Measurements from ENCODE around the gene ACTL10.
"Not testable (repeated sequence)": the region's sequence is repeated elsewhere in the genome, so short reads cannot be mapped to it uniquely, and the experiment has no call there.

The ACTL10 gene

DNA sequence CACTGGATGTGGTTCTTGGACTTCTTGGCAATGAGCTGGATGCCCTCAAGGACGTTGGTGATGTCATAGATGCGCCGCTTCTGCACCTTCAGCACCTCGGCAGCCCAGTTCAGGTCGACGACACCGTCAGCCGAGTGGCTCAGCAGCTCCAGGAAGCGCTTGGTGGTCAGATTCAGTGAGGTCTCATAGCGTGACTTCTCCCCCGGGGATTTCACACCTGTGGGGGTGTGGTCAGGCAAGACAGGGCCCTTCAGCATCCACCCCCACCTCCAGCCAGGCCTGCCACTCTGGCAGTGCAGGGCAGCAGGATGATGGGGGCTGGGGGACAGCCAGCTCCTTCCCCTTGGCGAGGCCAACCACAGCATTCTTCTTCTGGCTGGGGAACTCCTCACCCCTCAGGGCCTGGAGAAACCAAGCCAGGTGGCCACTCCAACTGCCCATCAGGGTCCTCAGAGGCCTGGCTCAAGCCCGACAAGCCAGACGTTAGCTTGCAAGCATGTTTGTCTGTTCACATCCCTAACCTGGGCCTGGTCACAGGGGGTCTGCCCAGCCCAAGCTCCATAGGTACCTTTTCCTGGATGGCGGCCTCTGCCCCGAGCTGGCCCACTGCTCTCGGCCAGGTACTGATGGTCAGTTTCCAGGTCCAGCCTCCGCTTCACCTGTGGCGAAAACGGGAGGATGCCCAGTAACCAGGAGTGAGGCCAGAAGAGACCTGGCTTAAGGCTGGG is 13.2 kb downstream of the ACTL10 start:
- no peak for DNase-seq

DNA sequence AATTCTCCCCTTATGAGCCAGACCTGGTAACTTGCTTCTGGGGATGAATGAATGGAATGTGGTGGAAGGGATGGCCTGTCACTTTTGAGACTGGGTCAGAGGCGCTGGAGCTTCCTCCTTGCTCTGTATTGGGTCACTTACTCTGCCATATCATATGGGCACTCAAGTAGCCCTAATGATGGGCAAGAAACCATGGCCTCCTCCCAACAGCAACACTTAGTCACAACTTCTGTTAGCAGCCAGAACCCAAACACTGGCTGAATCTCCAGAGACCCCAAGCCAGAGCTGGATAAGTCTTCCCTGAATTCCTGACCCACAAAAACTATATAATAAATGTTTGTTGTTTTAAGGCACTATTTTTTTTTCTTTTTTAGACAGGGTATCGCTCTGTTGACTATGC is 13.9 kb downstream of the ACTL10 start:
- peak; percentile 24 for DNase-seq

DNA sequence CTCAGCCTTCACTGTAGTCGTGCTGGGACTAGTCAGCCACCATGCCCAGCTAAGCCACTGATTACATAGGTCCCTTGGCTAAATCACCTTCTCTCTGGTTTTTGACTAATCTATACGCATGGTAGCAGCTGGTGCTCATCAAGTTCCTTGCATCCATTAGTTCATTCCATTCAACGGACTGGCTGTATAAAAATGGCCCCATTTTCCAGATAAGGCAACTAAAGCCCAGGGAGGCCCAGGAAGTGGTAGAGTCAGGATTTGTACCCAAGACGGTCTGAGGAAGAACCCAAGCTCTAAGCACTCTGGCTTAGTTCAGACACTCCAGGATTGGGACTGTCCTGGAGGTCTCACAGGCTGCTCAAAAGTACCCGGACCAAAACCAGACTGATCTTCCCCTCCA is 14.5 kb downstream of the ACTL10 start:
- no peak for DNase-seq

DNA sequence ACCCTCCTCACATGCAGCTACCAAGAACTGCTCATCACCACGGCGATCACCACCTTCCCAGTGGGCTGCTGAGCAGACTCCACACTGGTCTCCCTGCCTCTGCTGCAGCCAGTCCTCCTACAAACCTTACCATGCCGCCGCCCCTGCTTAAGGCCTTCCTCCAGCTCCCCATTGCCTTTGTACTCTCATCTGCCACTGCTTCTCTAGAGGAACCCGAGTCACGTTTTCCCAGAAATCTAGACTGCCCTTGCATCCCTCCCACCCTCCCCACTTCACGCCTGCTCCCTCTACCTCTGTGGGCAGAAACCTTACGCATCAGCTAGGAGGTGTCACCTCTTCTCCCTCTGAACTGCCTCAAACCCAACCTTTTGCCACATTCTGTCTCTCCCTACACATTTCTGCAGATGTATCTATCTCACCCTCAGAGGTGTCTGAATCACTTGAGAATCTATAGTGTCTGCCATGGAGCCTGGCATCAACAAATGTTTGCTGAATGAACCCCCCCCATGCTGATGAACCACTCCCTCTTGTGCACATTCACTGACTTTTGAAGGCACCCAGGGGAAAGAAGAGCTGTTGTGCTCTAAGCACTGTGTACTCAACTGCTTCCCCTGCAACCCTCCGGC is 15.1 kb downstream of the ACTL10 start:
- DNase-seq: no peak

DNA sequence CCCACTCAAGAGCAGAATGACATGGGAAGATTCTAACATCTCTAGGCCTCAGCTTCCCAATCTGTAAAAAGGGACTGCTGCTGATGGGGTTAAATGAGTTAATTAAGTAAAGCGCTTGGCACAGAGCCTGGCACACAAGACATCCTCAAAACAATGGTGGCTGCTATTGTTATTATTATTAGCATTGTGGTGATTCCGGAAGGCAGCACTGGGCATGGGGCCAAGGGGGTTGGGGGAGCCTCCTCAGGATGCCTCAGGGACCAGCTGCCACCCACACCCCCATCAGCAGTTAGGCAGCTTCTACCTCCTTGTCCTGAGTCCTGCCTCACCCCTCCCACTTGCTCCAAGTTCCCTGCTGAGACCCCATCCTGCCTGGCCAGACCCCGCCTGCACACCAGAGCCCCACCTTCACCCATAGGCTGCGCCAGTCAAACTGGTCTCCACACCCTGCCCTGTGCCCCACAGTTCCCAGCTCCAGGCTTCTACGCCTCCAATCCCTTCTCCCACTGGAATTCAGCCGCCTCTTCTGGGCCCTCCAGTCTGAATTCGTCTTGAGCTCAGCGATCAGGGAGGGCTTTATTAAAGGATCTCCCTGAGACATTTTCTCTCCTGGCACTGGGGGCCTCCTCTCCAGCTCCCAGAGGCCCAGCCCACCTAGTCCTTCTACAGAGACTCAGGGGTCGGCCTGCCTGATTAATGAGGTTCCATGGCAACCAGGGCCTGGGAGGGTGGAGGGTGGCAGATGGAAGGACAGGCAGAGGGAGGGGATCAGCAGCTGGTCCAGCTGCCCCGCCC is 18.0 kb downstream of the ACTL10 start:
- DNase-seq: no peak

GRCh38 chr20:33685328-33686099 is 18.8 kb downstream of the ACTL10 start:
- no peak for DNase-seq

GRCh38 chr20:33686100-33686983 is 19.6 kb downstream of the ACTL10 start, which contains the start of gene E2F1:
TSS of gene E2F1 (minus strand) at chr20:33686385. CDS start at chr20:33686264, 121 bp downstream.
- DNase-seq: peak; percentile 90

DNA sequence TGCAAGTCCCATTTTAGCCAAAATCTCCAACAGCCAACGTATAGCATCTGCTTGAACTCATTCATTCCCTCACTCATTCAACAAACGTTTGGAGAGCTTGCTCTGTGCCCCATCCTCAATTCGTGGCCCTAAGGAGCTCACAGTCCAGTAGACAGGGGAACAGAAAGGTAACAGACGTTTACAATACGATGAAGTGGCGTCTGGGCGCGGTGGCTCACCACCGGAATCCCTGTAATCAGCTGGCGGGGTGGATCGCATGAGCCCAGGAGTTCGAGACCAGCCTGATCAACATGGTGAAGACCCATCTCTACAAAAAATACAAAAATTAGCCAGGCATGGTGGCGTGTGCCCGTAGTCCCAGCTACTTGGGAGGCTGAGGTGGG is 20.2 kb downstream of the ACTL10 start:
- DNase-seq: no peak

DNA sequence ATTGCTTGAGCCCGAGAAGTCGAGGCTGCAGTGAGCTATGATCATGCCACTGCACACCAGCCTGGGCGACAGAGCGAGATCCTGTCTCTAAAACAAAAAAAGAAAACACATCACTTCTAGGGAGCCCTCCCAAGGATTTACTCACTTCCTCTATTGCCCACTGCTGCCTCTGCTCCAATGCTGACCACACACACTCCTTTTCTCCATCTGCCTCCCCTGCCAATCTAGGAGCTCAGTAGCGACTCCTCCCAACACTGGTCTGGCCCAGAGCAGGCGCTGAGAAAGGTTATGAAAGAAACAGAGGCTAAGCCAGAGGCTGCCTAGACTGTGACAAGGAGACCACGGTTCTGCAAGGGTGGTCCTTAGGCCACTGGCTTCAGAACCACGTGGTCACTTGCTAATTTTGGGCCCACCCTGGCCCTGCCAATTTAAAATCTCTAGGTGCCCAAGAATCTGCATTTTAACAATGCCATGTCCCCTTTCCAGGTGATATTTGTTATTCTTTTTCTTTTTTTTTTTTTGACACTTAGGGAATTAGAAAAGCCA is 20.7 kb downstream of the ACTL10 start:
- DNase-seq: peak; percentile 11

DNA sequence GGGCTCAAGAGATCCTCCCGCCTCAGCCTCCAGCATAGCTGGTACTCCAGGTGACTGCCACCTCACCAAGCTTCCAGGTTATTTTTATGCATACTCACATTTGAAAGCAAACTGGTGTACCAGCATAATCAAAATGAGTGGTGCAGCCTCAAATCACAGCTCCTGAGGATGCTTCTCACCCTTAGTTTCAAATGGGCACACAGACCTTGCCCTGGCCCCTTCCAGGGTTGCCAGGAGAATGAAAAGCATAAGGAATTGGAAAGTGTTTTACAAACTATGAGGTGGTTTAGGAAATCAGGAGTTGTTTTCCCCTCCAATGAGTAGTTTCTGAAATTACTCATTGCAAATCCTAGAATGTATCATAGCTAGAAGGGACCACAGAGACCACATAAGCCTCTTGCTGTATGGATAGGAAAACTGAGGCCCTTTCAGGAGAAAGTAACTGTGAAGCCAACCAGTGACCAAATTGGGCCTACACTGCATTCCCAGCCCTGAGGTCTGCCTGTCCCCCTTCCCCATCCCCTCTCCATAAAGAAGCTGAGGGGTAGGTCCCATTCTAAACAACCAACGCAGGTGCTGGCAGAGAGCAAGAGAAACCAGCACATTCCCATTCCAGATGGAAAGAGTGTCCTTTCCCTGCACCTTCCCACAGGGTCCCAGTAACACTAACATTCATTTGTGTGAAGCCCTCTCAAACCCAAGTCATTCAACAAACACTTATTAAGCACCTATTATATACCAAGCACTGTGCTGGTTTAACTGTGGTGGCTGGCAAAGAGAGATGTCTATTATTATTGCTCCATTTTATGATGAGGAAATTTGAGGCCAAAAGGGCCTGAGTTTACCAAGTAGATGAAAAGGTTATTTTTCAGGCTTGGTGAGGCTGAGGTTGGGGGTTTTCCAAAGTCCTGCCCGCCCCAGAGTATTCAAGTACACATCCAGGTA is 21.5 kb downstream of the ACTL10 start:
- no peak for DNase-seq

DNA sequence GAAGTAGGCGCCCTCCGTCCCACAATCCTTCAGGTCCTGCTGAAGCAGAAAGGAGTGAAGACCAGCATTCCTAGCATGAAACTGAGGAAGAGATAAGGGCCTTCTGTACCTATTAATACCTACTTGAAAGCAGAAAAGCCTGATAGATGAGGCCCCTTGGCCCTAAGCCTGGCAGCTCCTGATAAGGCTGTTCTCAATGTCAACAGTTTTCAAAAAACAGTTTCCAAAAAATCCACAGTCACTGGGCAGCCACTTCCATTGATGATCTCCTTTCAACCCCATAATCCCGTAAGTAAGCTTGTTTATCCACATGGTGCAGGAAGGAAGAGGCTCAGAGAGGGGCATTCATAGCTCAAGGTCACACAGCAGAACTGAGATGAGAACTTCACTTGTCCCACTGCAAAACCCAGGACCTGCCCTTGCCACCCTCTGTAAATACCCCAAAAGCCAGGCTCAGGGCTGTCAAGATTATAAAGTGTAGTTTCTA is 22.2 kb downstream of the ACTL10 start:
- DNase-seq: no peak

- DNase-seq: no peak
Measured at GRCh38 chr20:33689493-33689892, 22.8 kb downstream of the ACTL10 start.

- DNase-seq: peak; percentile 23
Measured at GRCh38 chr20:33689973-33690372, 23.2 kb downstream of the ACTL10 start.

DNA sequence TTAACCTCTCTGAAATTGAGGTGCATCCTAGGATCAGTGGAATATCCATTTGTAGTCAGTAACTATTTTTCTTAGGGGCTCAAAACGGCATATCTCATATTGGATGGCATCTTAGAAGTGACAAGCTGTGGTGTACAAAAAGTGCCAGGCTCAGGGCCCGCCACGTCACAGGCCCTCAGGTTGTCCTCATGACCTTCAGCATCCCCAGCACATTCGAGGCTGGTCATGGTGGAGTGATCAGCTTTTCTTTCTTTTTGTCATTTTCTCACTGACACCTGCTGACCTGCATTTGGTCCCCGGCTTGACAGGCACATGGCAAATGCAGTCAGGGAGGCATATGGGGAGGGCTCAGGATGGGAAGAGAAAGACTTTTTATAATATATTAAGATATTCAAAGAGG is 26.5 kb downstream of the ACTL10 start:
- DNase-seq: no peak

GRCh38 chr20:33693741-33694638 is 27.2 kb downstream of the ACTL10 start:
- peak; percentile 11 for DNase-seq

DNA sequence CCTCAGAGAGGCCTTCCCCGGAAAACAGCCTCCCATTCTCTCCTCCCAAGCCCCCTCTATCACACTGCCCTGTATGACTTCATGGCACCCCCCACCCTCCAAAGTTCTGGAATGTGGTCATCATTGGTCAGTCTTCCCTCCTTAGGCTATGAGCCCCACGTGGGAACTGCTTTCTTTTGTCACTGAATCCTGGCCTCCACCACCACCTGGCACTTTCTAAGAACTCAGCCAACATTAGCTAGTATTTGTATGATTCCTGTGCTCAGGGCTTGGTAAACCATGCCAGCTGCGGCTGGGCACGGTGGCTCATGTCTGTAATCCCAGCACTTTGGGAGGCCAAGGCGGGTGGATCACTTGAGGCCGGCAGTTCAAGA is 27.9 kb downstream of the ACTL10 start:
- DNase-seq: no peak

GRCh38 chr20:33696448-33696847 is 29.7 kb downstream of the ACTL10 start:
- DNase-seq: no peak

DNA sequence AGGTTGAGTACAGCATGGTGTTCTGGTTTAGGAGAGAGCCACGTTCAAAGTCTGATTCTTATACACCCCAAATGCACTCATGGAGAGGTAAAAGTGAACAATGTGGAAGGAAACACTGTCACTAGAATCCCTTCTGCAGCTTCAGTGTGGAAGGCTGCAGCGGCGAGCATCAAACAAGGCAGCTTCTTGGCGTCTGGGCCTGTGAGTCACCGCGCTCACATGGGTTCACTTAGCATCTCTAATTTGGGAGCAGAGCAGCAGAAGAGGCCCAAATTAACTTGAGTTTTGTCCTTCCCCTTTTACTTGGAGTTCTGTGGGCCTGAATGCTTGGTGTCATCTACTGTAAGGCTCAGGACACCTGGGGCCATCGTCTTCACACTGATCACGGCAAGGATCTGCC is 30.4 kb downstream of the ACTL10 start:
- peak; percentile 77 for DNase-seq

GRCh38 chr20:33698966-33699365 is 32.2 kb downstream of the ACTL10 start:
- DNase-seq: not testable (repeated sequence)
